Subcutaneous abdominal adipose tissue (tissue), 5 donors: ENCODE data around the gene SF3A2.
A peak's percentile ranks its signal among the peaks of the same experiment; 100 is the strongest.

Experiments used
- H3K27ac ChIP-seq: one replicate; pipeline ENCODE4 v1.7.0; 2013; ENCODE audit warnings: low read depth, mild to moderate bottlenecking, inconsistent platforms, low read length, moderate library complexity
- H3K27me3 ChIP-seq, 5 donors: one replicate each; pipeline ENCODE4 v1.7.0; 2013; ENCODE audit warnings: low read length in 5 of 5, inconsistent platforms in 1 of 5; ENCODE audit not compliant: control insufficient read depth in 5 of 5, insufficient read depth in 4 of 5
- H3K36me3 ChIP-seq, 5 donors: one replicate each; pipeline ENCODE4 v1.7.0; 2013; ENCODE audit warnings: low read length in 5 of 5; ENCODE audit not compliant: control insufficient read depth in 5 of 5, insufficient read depth in 5 of 5
- H3K4me1 ChIP-seq, 5 donors: one replicate each; pipeline ENCODE4 v1.7.0; 2013; ENCODE audit warnings: low read length in 5 of 5, mild to moderate bottlenecking in 3 of 5, moderate library complexity in 1 of 5; ENCODE audit not compliant: control insufficient read depth in 5 of 5, insufficient read depth in 5 of 5
- H3K4me3 ChIP-seq, 5 donors: one replicate each; pipeline ENCODE4 v1.7.0; 2013; ENCODE audit warnings: low read length in 5 of 5, low read depth in 1 of 5
- H3K9ac ChIP-seq, 5 donors: one replicate each; pipeline ENCODE4 v1.7.0; 2013; ENCODE audit warnings: low read length in 5 of 5, mild to moderate bottlenecking in 4 of 5, moderate library complexity in 3 of 5
- H3K9me3 ChIP-seq, 5 donors: one replicate each; pipeline ENCODE4 v1.7.0; 2013; ENCODE audit warnings: low read length in 5 of 5; ENCODE audit not compliant: control insufficient read depth in 5 of 5
- donor health status: healthy.
- donor health status: healthy.
- donor health status: healthy.
- donor health status: healthy.
- donor health status: healthy.

SF3A2 gene

GRCh38 chr19:2224754-2225349 lies 11.8 kb upstream of the SF3A2 start:
- H3K27me3 ChIP-seq, result no peaks in the 10 kb centered on the region
- peak overlapping the region; percentile 37 for H3K27ac ChIP-seq
- no peak overlapping the region for H3K4me3 ChIP-seq
- peaks cover 0 to 87% (median 64%) of the 10 kb centered on the region in 5 donors for H3K36me3 ChIP-seq
- no peaks in the 10 kb centered on the region for H3K9me3 ChIP-seq
- H3K4me1 ChIP-seq, result peaks cover 1 to 59% (median 47%) of the 10 kb centered on the region in 5 donors
- no peak overlapping the region for H3K9ac ChIP-seq

GRCh38 chr19:2225415-2226050 lies 11.1 kb upstream of the SF3A2 start:
- no peak overlapping the region for H3K4me3 ChIP-seq
- H3K4me1 ChIP-seq, result peaks cover 1 to 52% (median 41%) of the 10 kb centered on the region in 5 donors
- no peak overlapping the region for H3K9ac ChIP-seq
- no peaks in the 10 kb centered on the region for H3K9me3 ChIP-seq
- H3K36me3 ChIP-seq, result peaks cover 0 to 87% (median 63%) of the 10 kb centered on the region in 5 donors
- peak overlapping the region; percentile 37 for H3K27ac ChIP-seq
- H3K27me3 ChIP-seq, result no peaks in the 10 kb centered on the region

- H3K9ac ChIP-seq, result no peak overlapping the region
- H3K36me3 ChIP-seq, result peaks cover 0 to 89% (median 64%) of the 10 kb centered on the region in 5 donors
- H3K9me3 ChIP-seq, result no peaks in the 10 kb centered on the region
- peaks cover 1 to 51% (median 35%) of the 10 kb centered on the region in 5 donors for H3K4me1 ChIP-seq
- H3K27me3 ChIP-seq, result no peaks in the 10 kb centered on the region
- no peak overlapping the region for H3K27ac ChIP-seq
- no peak overlapping the region for H3K4me3 ChIP-seq
These were observed 10.4 kb upstream of the SF3A2 start for GRCh38 chr19:2226051-2226839.

GRCh38 chr19:2226840-2227360 lies 9.7 kb upstream of the SF3A2 start:
- Histone ChIP-seq H3K27me3 (no peaks in the 10 kb centered on the region), H3K9ac (no peak overlapping the region), H3K27ac (no peak overlapping the region), H3K9me3 (no peaks in the 10 kb centered on the region), H3K4me3 (no peak overlapping the region), H3K36me3 (peaks cover 0 to 90% (median 64%) of the 10 kb centered on the region in 5 donors), H3K4me1 (peaks cover 1 to 44% (median 33%) of the 10 kb centered on the region in 5 donors)

- peaks cover 0 to 89% (median 67%) of the 10 kb centered on the region in 5 donors for H3K36me3 ChIP-seq
- H3K4me1 ChIP-seq, result peaks cover 1 to 40% (median 29%) of the 10 kb centered on the region in 5 donors
- H3K27ac ChIP-seq, result no peak overlapping the region
- no peaks in the 10 kb centered on the region for H3K9me3 ChIP-seq
- no peak overlapping the region for H3K9ac ChIP-seq
- H3K27me3 ChIP-seq, result no peaks in the 10 kb centered on the region
- H3K4me3 ChIP-seq, result no peak overlapping the region
These were observed 9.0 kb upstream of the SF3A2 start for GRCh38 chr19:2227415-2228156.

- Histone ChIP-seq H3K9ac (no peak overlapping the region), H3K4me1 (peaks cover 1 to 40% (median 29%) of the 10 kb centered on the region in 5 donors), H3K4me3 (no peak overlapping the region), H3K9me3 (no peaks in the 10 kb centered on the region), H3K36me3 (peaks cover 0 to 90% (median 71%) of the 10 kb centered on the region in 5 donors), H3K27ac (no peak overlapping the region), H3K27me3 (no peaks in the 10 kb centered on the region)
These were observed 8.2 kb upstream of the SF3A2 start for GRCh38 chr19:2228157-2229030.

- H3K27ac ChIP-seq, result no peak overlapping the region
- H3K9me3 ChIP-seq, result no peaks in the 10 kb centered on the region
- H3K36me3 ChIP-seq, result peaks cover 0 to 91% (median 68%) of the 10 kb centered on the region in 5 donors
- H3K9ac ChIP-seq, result no peak overlapping the region
- no peak overlapping the region for H3K4me3 ChIP-seq
- peaks cover 1 to 43% (median 29%) of the 10 kb centered on the region in 5 donors for H3K4me1 ChIP-seq
- no peaks in the 10 kb centered on the region for H3K27me3 ChIP-seq
These were observed 7.3 kb upstream of the SF3A2 start for GRCh38 chr19:2229103-2230032.

GRCh38 chr19:2230033-2230531 lies 6.5 kb upstream of the SF3A2 start:
- H3K4me1 ChIP-seq, result peaks cover 1 to 43% (median 26%) of the 10 kb centered on the region in 5 donors
- no peak overlapping the region for H3K9ac ChIP-seq
- H3K4me3 ChIP-seq, result no peak overlapping the region
- H3K9me3 ChIP-seq, result no peaks in the 10 kb centered on the region
- no peak overlapping the region for H3K27ac ChIP-seq
- H3K36me3 ChIP-seq, result peaks cover 0 to 83% (median 61%) of the 10 kb centered on the region in 5 donors
- no peaks in the 10 kb centered on the region for H3K27me3 ChIP-seq
